PC-3 (cell line): ENCODE results near the gene UROC1. TPM values are rescaled to one million over a fixed set of nuclear protein-coding genes. Genes with fewer than 3 reads are reported as not detected.

Experiments
- ATAC-seq: fragments of 200-7000 bp; cut with Tn5 transposase; 2 replicates; pipeline ENCODE4 v1.9.1; 2020; ENCODE audit warnings: mild to moderate bottlenecking, moderate library complexity
- BruUV-seq: library from RNA; stranded (reverse); fragments of 400-500 nt; replicated peaks from 2 replicates; lab custom pipeline; 2021; lab: Mats Ljungman, UMichigan
- CTCF ChIA-PET: fragments of 300-600 bp; sonication (Branson Sonifier 250); formaldehyde crosslinking; loops from one replicate; lab custom pipeline; 2022; ENCODE audit warnings: antibody characterized with exemption; lab: Charles Lee
- POLR2A ChIA-PET: fragments of 300-600 bp; sonication (Branson Sonifier 250); formaldehyde crosslinking; loops from one replicate; lab custom pipeline; 2022; ENCODE audit warnings: antibody characterized with exemption; ENCODE audit not compliant: unreplicated experiment; lab: Charles Lee
- DNase-seq: peaks from one replicate; pipeline ENCODE4 v3.0.0-alpha.2; 2015
- H2AFZ ChIP-seq: fragments of 300-600 bp; sonication (generic); 2 replicates; pipeline ENCODE4 v1.6.0; 2016; ENCODE audit warnings: antibody characterized with exemption, low read length
- H3F3A ChIP-seq: fragments of 300-600 bp; sonication (generic); one replicate; pipeline ENCODE4 v1.6.0; 2017; ENCODE audit warnings: antibody characterized with exemption, low read length, control low read depth, mild to moderate bottlenecking; ENCODE audit not compliant: unreplicated experiment
- H3K27ac ChIP-seq: fragments of 300-600 bp; sonication (generic); 2 replicates; pipeline ENCODE4 v1.5.1; 2016; ENCODE audit warnings: mild to moderate bottlenecking, low read length
- H3K27me3 ChIP-seq: fragments of 300-600 bp; sonication (generic); 2 replicates; pipeline ENCODE4 v1.6.1; 2016; ENCODE audit warnings: low read length, mixed read lengths
- H3K36me3 ChIP-seq: fragments of 300-600 bp; sonication (generic); 2 replicates; pipeline ENCODE4 v1.6.1; 2016; ENCODE audit warnings: low read depth, mixed run types, low read length, mixed read lengths
- H3K4me1 ChIP-seq: fragments of 300-600 bp; sonication (generic); 2 replicates; pipeline ENCODE4 v1.5.1; 2016; ENCODE audit warnings: low read length; ENCODE audit not compliant: insufficient read depth
- H3K4me2 ChIP-seq: fragments of 300-600 bp; sonication (generic); 2 replicates; pipeline ENCODE4 v1.6.0; 2016; ENCODE audit warnings: low read length
- H3K4me3 ChIP-seq: fragments of 300-600 bp; sonication (generic); 2 replicates; pipeline ENCODE4 v1.5.1; 2016; ENCODE audit warnings: mild to moderate bottlenecking, low read length, mixed read lengths
- H3K79me2 ChIP-seq: fragments of 300-600 bp; sonication (generic); 2 replicates; pipeline ENCODE4 v1.6.1; 2017; ENCODE audit warnings: low read length, mixed read lengths
- H3K9ac ChIP-seq: fragments of 300-600 bp; sonication (generic); 2 replicates; pipeline ENCODE4 v1.6.0; 2016; ENCODE audit warnings: mild to moderate bottlenecking, low read length
- H3K9me2 ChIP-seq: fragments of 300-600 bp; sonication (generic); replicated peaks from 2 replicates; pipeline ENCODE4 v1.6.1; 2016; ENCODE audit warnings: mixed run types, low read length, mixed read lengths
- H3K9me3 ChIP-seq: fragments of 300-600 bp; sonication (generic); 2 replicates; pipeline ENCODE4 v1.6.1; 2016; ENCODE audit warnings: low read length, mixed read lengths
- H4K20me1 ChIP-seq: fragments of 300-600 bp; sonication (generic); 2 replicates; pipeline ENCODE4 v1.6.1; 2016; ENCODE audit warnings: low read length, mixed read lengths
- CTCF ChIP-seq: fragments of 300-600 bp; sonication (generic); conservative IDR thresholded peaks from 2 replicates; pipeline ENCODE4 v1.5.1; 2017; ENCODE audit warnings: antibody characterized with exemption, low read depth, mild to moderate bottlenecking, low read length
- EZH2 ChIP-seq: fragments of 300-600 bp; sonication (generic); IDR thresholded peaks from one replicate; pipeline ENCODE4 v1.6.1; 2017; ENCODE audit warnings: antibody characterized with exemption, mild to moderate bottlenecking, low read length; ENCODE audit not compliant: unreplicated experiment
- EZH2phosphoT487 ChIP-seq: fragments of 300-600 bp; sonication (generic); IDR thresholded peaks from 2 replicates; pipeline ENCODE4 v1.6.1; 2018; ENCODE audit warnings: mild to moderate bottlenecking, antibody characterized with exemption, low read length, borderline replicate concordance
- intact Hi-C: fragments of 100-400 bp; cut with micrococcal nuclease; formaldehyde crosslinking; loops from 2 replicates; pipeline ENCODE4 v1.9.0; 2023
- total RNA-seq: library from RNA; depleted of rRNA; stranded (reverse); fragments of >200 nt; gene quantifications from 2 replicates; pipeline ENCODE4 v1.2.3, GENCODE V29; 2014

The UROC1 gene
- total RNA-seq, 1 experiment from 2014 or later: not detected

DNA sequence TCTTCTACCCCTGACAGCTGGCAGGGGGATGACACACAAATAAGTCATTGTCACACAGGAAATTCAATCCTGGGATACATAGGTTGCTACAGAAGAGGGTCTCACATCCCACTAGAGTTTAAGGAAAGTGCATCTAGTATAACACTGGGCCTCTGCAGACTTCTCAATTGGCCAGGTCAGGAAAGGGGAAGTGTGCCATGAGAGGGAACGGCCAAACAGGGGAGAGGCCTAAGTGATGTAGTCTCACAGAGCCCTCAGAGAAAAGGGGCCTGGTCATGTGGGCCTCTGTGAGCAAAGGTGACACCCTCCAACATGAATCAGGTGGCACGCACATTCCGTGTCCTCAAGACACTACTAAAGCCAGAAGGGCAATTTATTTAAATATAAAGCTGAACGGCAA lies 53.1 kb downstream of the UROC1 start:
- no peak overlapping the region for H3K9ac ChIP-seq
- intact Hi-C loops: no loop called here
- BruUV-seq: no TSS peak
- no peak overlapping the region for H3K4me2 ChIP-seq
- no peak overlapping the region for H3K4me3 ChIP-seq
- H3K79me2 ChIP-seq: peaks cover 14% of the 10 kb centered on the region
- no peaks in the 10 kb centered on the region for H3F3A ChIP-seq
- no peaks in the 10 kb centered on the region for H3K9me3 ChIP-seq
- H3K4me1 ChIP-seq: no peaks in the 10 kb centered on the region
- no peak for ATAC-seq
- no peaks in the 10 kb centered on the region for H3K27me3 ChIP-seq
- CTCF ChIA-PET: no interaction called here
- no peak overlapping the region for H3K27ac ChIP-seq
- H4K20me1 ChIP-seq: no peaks in the 10 kb centered on the region
- peaks cover 12% of the 10 kb centered on the region for H3K36me3 ChIP-seq
- DNase-seq: no peak
- POLR2A ChIA-PET: interaction anchor here (0.6 kb wide), 1 partner anchor 161 kb away, joined by 10 read pairs; no protein-coding TSS in a partner anchor
- no peak overlapping the region for H2AFZ ChIP-seq
- TF ChIP-seq EZH2phosphoT487 (no peak), EZH2 (no peak), CTCF (no peak)
- no peaks in the 10 kb centered on the region for H3K9me2 ChIP-seq

- Histone ChIP-seq H3K79me2 (peaks cover 11% of the 10 kb centered on the region), H3K9me3 (no peaks in the 10 kb centered on the region), H2AFZ (no peak overlapping the region), H3F3A (no peaks in the 10 kb centered on the region), H3K4me2 (no peak overlapping the region), H3K27ac (no peak overlapping the region), H3K4me1 (no peaks in the 10 kb centered on the region), H3K4me3 (no peak overlapping the region), H3K9me2 (no peaks in the 10 kb centered on the region), H3K27me3 (no peaks in the 10 kb centered on the region), H3K9ac (no peak overlapping the region), H3K36me3 (peaks cover 15% of the 10 kb centered on the region), H4K20me1 (no peaks in the 10 kb centered on the region)
- no TSS peak for BruUV-seq
- CTCF ChIA-PET: no interaction called here
- POLR2A ChIA-PET: no interaction called here
- DNase-seq: no peak
- intact Hi-C loops: no loop called here
- no peak for ATAC-seq
- no peak for TF ChIP-seq EZH2phosphoT487
- no peak for TF ChIP-seq CTCF
- no peak for TF ChIP-seq EZH2
Observed at GRCh38 chr3:126464093-126464492, 53.5 kb downstream of the UROC1 start.

- Histone ChIP-seq H3K9me3 (no peaks in the 10 kb centered on the region), H3K4me3 (no peak overlapping the region), H2AFZ (no peak overlapping the region), H3F3A (no peaks in the 10 kb centered on the region), H3K27ac (no peak overlapping the region), H3K79me2 (peaks cover 6% of the 10 kb centered on the region; the same call in 1 of the 2 replicates), H3K9me2 (no peaks in the 10 kb centered on the region), H3K4me1 (no peaks in the 10 kb centered on the region), H3K27me3 (no peaks in the 10 kb centered on the region), H3K4me2 (no peak overlapping the region), H3K36me3 (peaks cover 17% of the 10 kb centered on the region), H3K9ac (no peak overlapping the region), H4K20me1 (no peaks in the 10 kb centered on the region)
- TF ChIP-seq EZH2phosphoT487: no peak
- TF ChIP-seq EZH2: no peak
- TF ChIP-seq CTCF: no peak
- POLR2A ChIA-PET: no interaction called here
- DNase-seq (no peak), ATAC-seq (no peak)
- BruUV-seq: no TSS peak
- intact Hi-C loops: no loop called here
- CTCF ChIA-PET: no interaction called here
Observed at GRCh38 chr3:126463521-126463920, 54.1 kb downstream of the UROC1 start.
